Heart left ventricle (tissue), 13 donors: ENCODE measurements around the gene PEF1.

ENCODE experiments used
- POLR2A ChIP-seq, 2 donors: fragments of 450-650 bp; IDR thresholded peaks; one replicate each; pipeline ENCODE4 v1.6.1; 2017; ENCODE audit warnings: antibody characterized with exemption in 2 of 2, mild to moderate bottlenecking in 2 of 2, moderate library complexity in 2 of 2
- TF ChIP-seq, protein P1 (sequence below), 12 donors: fragments of 200-600 bp; sonication (generic) in 4 of 12; IDR thresholded peaks; one replicate each; pipeline versions ENCODE4 v1.5.0 to v1.8.0; 2018 to 2022; ENCODE audit warnings: antibody characterized with exemption in 12 of 12, mild to moderate bottlenecking in 5 of 12
- donor health status: ischemic (EF 13 %, LVEDD 7.1; RV severe dilation, severe dysfunction).
- donor health status: DM: no; HTN: yes; CAD: no.
- donor health status: DM: no; HTN: no; CAD: no.
- donor health status: ischemic (EF 25% LVEDD 6.9; RV normal size, moderate dysfunction).
- donor health status: ischemic (EF 25% LVEDD 5.7; RV mildly dilated, moderate dysfunction).
- donor health status: ischemic (EF 35%, LVEDD 5.7; RV mildly dilated, moderate dysfunction).
- donor health status: nonischemic (EF 11% LVEDD 7.7; RV severe dilation, severe dysfunction).
- donor health status: DM: yes; HTN: yes; CAD: no.
- donor health status: PGD.
- donor health status: ischemic (EF 29% LVEDD 5.4; RV normal size, mild dysfunction).
- donor health status: nonischemic (EF 23%, LVEDD 6.1; RV moderate dilation, normal function).

GRCh38 chr1:31598980-31599379 lies 45.7 kb downstream of the PEF1 start:
- TF ChIP-seq, protein P1, sequence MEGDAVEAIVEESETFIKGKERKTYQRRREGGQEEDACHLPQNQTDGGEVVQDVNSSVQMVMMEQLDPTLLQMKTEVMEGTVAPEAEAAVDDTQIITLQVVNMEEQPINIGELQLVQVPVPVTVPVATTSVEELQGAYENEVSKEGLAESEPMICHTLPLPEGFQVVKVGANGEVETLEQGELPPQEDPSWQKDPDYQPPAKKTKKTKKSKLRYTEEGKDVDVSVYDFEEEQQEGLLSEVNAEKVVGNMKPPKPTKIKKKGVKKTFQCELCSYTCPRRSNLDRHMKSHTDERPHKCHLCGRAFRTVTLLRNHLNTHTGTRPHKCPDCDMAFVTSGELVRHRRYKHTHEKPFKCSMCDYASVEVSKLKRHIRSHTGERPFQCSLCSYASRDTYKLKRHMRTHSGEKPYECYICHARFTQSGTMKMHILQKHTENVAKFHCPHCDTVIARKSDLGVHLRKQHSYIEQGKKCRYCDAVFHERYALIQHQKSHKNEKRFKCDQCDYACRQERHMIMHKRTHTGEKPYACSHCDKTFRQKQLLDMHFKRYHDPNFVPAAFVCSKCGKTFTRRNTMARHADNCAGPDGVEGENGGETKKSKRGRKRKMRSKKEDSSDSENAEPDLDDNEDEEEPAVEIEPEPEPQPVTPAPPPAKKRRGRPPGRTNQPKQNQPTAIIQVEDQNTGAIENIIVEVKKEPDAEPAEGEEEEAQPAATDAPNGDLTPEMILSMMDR (IDR thresholded peaks at IDR 0.05): no peak
- TF ChIP-seq POLR2A (IDR thresholded peaks at IDR 0.05): no peak
